T-helper 1 cell treated with Interleukin-12 subunit alpha and Interleukin-12 subunit beta and Interleukin-4 antibody, amounts not matched to agents 30 μg/mL and 1 μg/mL, for 36 hours (primary cell): ENCODE data around the gene OSM.
A peak's percentile ranks its signal among the peaks of the same experiment; 100 is the strongest.

Experiments
- H3K27ac Mint-ChIP-seq: one replicate; pipeline ENCODE4 v1.8.0; 2021; ENCODE audit warnings: mild to moderate bottlenecking, mixed read lengths
- H3K27me3 Mint-ChIP-seq: one replicate; pipeline ENCODE4 v1.8.0; 2021; ENCODE audit warnings: low read depth, mixed read lengths
- H3K36me3 Mint-ChIP-seq: one replicate; pipeline ENCODE4 v1.8.0; 2021; ENCODE audit warnings: low read depth, mixed read lengths
- H3K4me1 Mint-ChIP-seq: one replicate; pipeline ENCODE4 v1.8.0; 2021; ENCODE audit warnings: low read depth, mixed read lengths
- H3K4me3 Mint-ChIP-seq: one replicate; pipeline ENCODE4 v1.8.0; 2021; ENCODE audit warnings: mild to moderate bottlenecking, moderate library complexity, mixed read lengths
- H3K9me3 Mint-ChIP-seq: one replicate; pipeline ENCODE4 v1.8.0; 2021; ENCODE audit warnings: mixed read lengths

The OSM gene

GRCh38 chr22:30266445-30267381 lies at the start of gene OSM:
Gene OSM, minus strand, starts transcription at chr22:30266851. Its CDS starts 52 bp downstream, at chr22:30266799.
- Mint-ChIP-seq H3K9me3 (no peaks in the 10 kb centered on the region), H3K4me3 (peak within 1 kb of the TSS; percentile 98), H3K27me3 (no peaks in the 10 kb centered on the region), H3K36me3 (peaks cover 63% of the 10 kb centered on the region), H3K27ac (peak within 1 kb of the TSS; percentile 97), H3K4me1 (peaks cover 57% of the 10 kb centered on the region)

GRCh38 chr22:30315962-30316576 lies 49.4 kb upstream of the OSM start:
- peaks cover 31% of the 10 kb centered on the region for H3K36me3 Mint-ChIP-seq

GRCh38 chr22:30314915-30315314 lies 48.3 kb upstream of the OSM start:
- Mint-ChIP-seq H3K9me3 (no peaks in the 10 kb centered on the region), H3K4me3 (peak overlapping the region; percentile 49), H3K27ac (peak overlapping the region; percentile 71), H3K27me3 (no peaks in the 10 kb centered on the region), H3K4me1 (peaks cover 88% of the 10 kb centered on the region), H3K36me3 (peaks cover 37% of the 10 kb centered on the region)

More at GRCh38 chr22:30315962-30316576, 49.4 kb upstream of the OSM start:
- Mint-ChIP-seq H3K4me3 (no peak overlapping the region), H3K27ac (no peak overlapping the region), H3K9me3 (no peaks in the 10 kb centered on the region), H3K4me1 (peaks cover 80% of the 10 kb centered on the region), H3K27me3 (no peaks in the 10 kb centered on the region)

- Mint-ChIP-seq H3K9me3 (no peaks in the 10 kb centered on the region), H3K36me3 (peaks cover 33% of the 10 kb centered on the region), H3K27me3 (no peaks in the 10 kb centered on the region), H3K4me3 (no peak overlapping the region), H3K27ac (peak overlapping the region; percentile 57), H3K4me1 (peaks cover 83% of the 10 kb centered on the region)
These were observed 47.1 kb upstream of the OSM start for GRCh38 chr22:30313527-30314363.

GRCh38 chr22:30312053-30312452 lies 45.4 kb upstream of the OSM start:
- Mint-ChIP-seq H3K9me3 (no peaks in the 10 kb centered on the region), H3K4me1 (peaks cover 81% of the 10 kb centered on the region), H3K27me3 (no peaks in the 10 kb centered on the region), H3K36me3 (peaks cover 37% of the 10 kb centered on the region), H3K4me3 (peak overlapping the region; percentile 8), H3K27ac (peak overlapping the region; percentile 71)

- H3K27ac Mint-ChIP-seq, result peak overlapping the region; percentile 71
- H3K9me3 Mint-ChIP-seq, result no peaks in the 10 kb centered on the region
- peaks cover 85% of the 10 kb centered on the region for H3K4me1 Mint-ChIP-seq
- H3K36me3 Mint-ChIP-seq, result peaks cover 35% of the 10 kb centered on the region
- no peak overlapping the region for H3K4me3 Mint-ChIP-seq
- H3K27me3 Mint-ChIP-seq, result no peaks in the 10 kb centered on the region
These were observed 44.5 kb upstream of the OSM start for GRCh38 chr22:30310881-30311771.

- H3K27me3 Mint-ChIP-seq, result no peaks in the 10 kb centered on the region
- H3K4me1 Mint-ChIP-seq, result peaks cover 85% of the 10 kb centered on the region
- no peaks in the 10 kb centered on the region for H3K9me3 Mint-ChIP-seq
- peaks cover 28% of the 10 kb centered on the region for H3K36me3 Mint-ChIP-seq
- H3K27ac Mint-ChIP-seq, result peak overlapping the region; percentile 66
- peak overlapping the region; percentile 71 for H3K4me3 Mint-ChIP-seq
These were observed 43.5 kb upstream of the OSM start for GRCh38 chr22:30309951-30310741.

GRCh38 chr22:30308518-30309230 lies 42.0 kb upstream of the OSM start:
- Mint-ChIP-seq H3K36me3 (peaks cover 35% of the 10 kb centered on the region), H3K27me3 (no peaks in the 10 kb centered on the region), H3K27ac (peak overlapping the region; percentile 86), H3K4me3 (peak overlapping the region; percentile 59), H3K4me1 (peaks cover 84% of the 10 kb centered on the region), H3K9me3 (no peaks in the 10 kb centered on the region)

GRCh38 chr22:30308093-30308492 lies 41.4 kb upstream of the OSM start:
- no peaks in the 10 kb centered on the region for H3K9me3 Mint-ChIP-seq
- peak overlapping the region; percentile 59 for H3K4me3 Mint-ChIP-seq
- H3K4me1 Mint-ChIP-seq, result peaks cover 88% of the 10 kb centered on the region
- no peaks in the 10 kb centered on the region for H3K27me3 Mint-ChIP-seq
- peaks cover 40% of the 10 kb centered on the region for H3K36me3 Mint-ChIP-seq
- H3K27ac Mint-ChIP-seq, result peak overlapping the region; percentile 86

GRCh38 chr22:30307041-30307574 lies 40.5 kb upstream of the OSM start:
- Mint-ChIP-seq H3K4me1 (peaks cover 88% of the 10 kb centered on the region), H3K27ac (peak overlapping the region; percentile 91), H3K9me3 (no peaks in the 10 kb centered on the region), H3K36me3 (peaks cover 41% of the 10 kb centered on the region), H3K4me3 (peak overlapping the region; percentile 77), H3K27me3 (no peaks in the 10 kb centered on the region)

GRCh38 chr22:30306627-30307011 lies 40.0 kb upstream of the OSM start:
- Mint-ChIP-seq H3K9me3 (no peaks in the 10 kb centered on the region), H3K27ac (peak overlapping the region; percentile 91), H3K4me3 (peak overlapping the region; percentile 77), H3K36me3 (peaks cover 42% of the 10 kb centered on the region), H3K4me1 (peaks cover 87% of the 10 kb centered on the region), H3K27me3 (no peaks in the 10 kb centered on the region)

- peaks cover 45% of the 10 kb centered on the region for H3K36me3 Mint-ChIP-seq
- peaks cover 88% of the 10 kb centered on the region for H3K4me1 Mint-ChIP-seq
- H3K27me3 Mint-ChIP-seq, result no peaks in the 10 kb centered on the region
- no peaks in the 10 kb centered on the region for H3K9me3 Mint-ChIP-seq
- H3K4me3 Mint-ChIP-seq, result peak overlapping the region; percentile 77
- H3K27ac Mint-ChIP-seq, result peak overlapping the region; percentile 91
These were observed 39.4 kb upstream of the OSM start for GRCh38 chr22:30305906-30306626.
